Erythroblast (primary cell): ENCODE data around the gene PTH2.

ENCODE experiments used
- GATA1 ChIP-seq: IDR thresholded peaks from 2 replicates; pipeline ENCODE4 v1.6.1; 2011; ENCODE audit warnings: low read depth, mild to moderate bottlenecking, control low read depth, low read length, moderate library complexity
- POLR2A ChIP-seq: IDR thresholded peaks from 2 replicates; pipeline ENCODE4 v1.6.1; 2011; ENCODE audit warnings: mild to moderate bottlenecking, low read length

DNA sequence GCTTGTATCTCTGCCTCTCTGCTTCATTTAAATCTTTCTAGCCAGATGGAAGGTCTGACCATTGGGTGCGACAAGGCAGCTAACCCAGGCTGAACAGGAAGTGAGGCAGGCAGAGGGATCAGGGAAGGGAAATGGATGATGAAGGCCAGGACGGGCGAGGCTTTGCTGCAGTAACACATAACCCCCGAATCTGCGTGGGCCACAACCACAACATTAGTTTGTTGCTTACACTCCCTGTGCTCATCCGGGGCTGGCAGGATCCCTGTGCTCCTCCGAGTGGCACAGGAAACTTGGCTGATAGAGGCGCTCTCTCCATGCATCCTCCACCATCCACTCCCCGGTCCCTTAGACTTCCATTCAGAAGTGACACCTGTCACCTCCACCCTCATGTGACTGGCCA, 49.7 kb upstream of the PTH2 start:
- TF ChIP-seq POLR2A, result no peak
- no peak for TF ChIP-seq GATA1
